H9 (cell line): ENCODE data around the gene RALGAPA2. TPM values are rescaled to one million over a fixed set of nuclear protein-coding genes. Genes with fewer than 3 reads are reported as not detected.

Source experiments
- DNase-seq: peaks from one replicate; pipeline ENCODE4 v3.0.0-alpha.2; 2017
- H2AFZ ChIP-seq: one replicate; pipeline ENCODE4 v1.6.1; 2013; ENCODE audit warnings: mild to moderate bottlenecking, low read length, control low read depth, moderate library complexity
- H2AK5ac ChIP-seq: 2 replicates; pipeline ENCODE4 v1.6.1; 2013; ENCODE audit warnings: low read length, control low read depth, mixed read lengths; ENCODE audit not compliant: insufficient read length
- H2BK120ac ChIP-seq: one replicate; pipeline ENCODE4 v1.6.1; 2013; ENCODE audit warnings: low read depth, mild to moderate bottlenecking, low read length, control low read depth, inconsistent platforms; ENCODE audit not compliant: poor library complexity, severe bottlenecking
- H2BK12ac ChIP-seq: 2 replicates; pipeline ENCODE4 v1.6.1; 2013; ENCODE audit warnings: low read length, control low read depth, mixed read lengths, low read depth; ENCODE audit not compliant: insufficient read length
- H2BK15ac ChIP-seq: 2 replicates; pipeline ENCODE4 v1.6.1; 2013; ENCODE audit warnings: low read depth, low read length, control low read depth
- H2BK20ac ChIP-seq: one replicate; pipeline ENCODE4 v1.6.1; 2013; ENCODE audit warnings: low read depth, mild to moderate bottlenecking, low read length, control low read depth, inconsistent platforms; ENCODE audit not compliant: poor library complexity, severe bottlenecking
- H2BK5ac ChIP-seq: 2 replicates; pipeline ENCODE4 v1.6.1; 2013; ENCODE audit warnings: low read length, control low read depth, mixed read lengths; ENCODE audit not compliant: insufficient read length
- H3K14ac ChIP-seq: 2 replicates; pipeline ENCODE4 v1.6.1; 2013; ENCODE audit warnings: low read length, control low read depth; ENCODE audit not compliant: insufficient read depth
- H3K18ac ChIP-seq: 2 replicates; pipeline ENCODE4 v1.6.1; 2013; ENCODE audit warnings: low read depth, mild to moderate bottlenecking, mixed read lengths, low read length, control low read depth; ENCODE audit not compliant: insufficient read length
- H3K23ac ChIP-seq: 2 replicates; pipeline ENCODE4 v1.6.1; 2013; ENCODE audit warnings: low read length, control low read depth, mixed read lengths, low read depth; ENCODE audit not compliant: insufficient read length
- H3K23me2 ChIP-seq: 2 replicates; pipeline ENCODE4 v1.6.1; 2013; ENCODE audit warnings: low read depth, mild to moderate bottlenecking, mixed read lengths, low read length, control low read depth; ENCODE audit not compliant: insufficient read length, poor library complexity, severe bottlenecking
- H3K27ac ChIP-seq: 2 replicates; pipeline ENCODE4 v1.5.1; 2013; ENCODE audit warnings: low read length, control low read depth, mixed read lengths, low read depth; ENCODE audit not compliant: insufficient read length
- H3K27me3 ChIP-seq: 2 replicates; pipeline ENCODE4 v1.6.1; 2013; ENCODE audit warnings: low read length, control low read depth, inconsistent platforms; ENCODE audit not compliant: insufficient read depth
- H3K4ac ChIP-seq: 2 replicates; pipeline ENCODE4 v1.6.1; 2013; ENCODE audit warnings: low read depth, mild to moderate bottlenecking, control low read depth, inconsistent platforms, low read length, moderate library complexity
- H3K4me1 ChIP-seq: 2 replicates; pipeline ENCODE4 v1.6.1; 2013; ENCODE audit warnings: low read length, control low read depth, inconsistent platforms; ENCODE audit not compliant: insufficient read depth
- H3K4me2 ChIP-seq: 2 replicates; pipeline ENCODE4 v1.6.1; 2013; ENCODE audit warnings: low read length, control low read depth, mixed read lengths; ENCODE audit not compliant: insufficient read length, insufficient read depth
- H3K56ac ChIP-seq: 2 replicates; pipeline ENCODE4 v1.6.1; 2013; ENCODE audit warnings: low read depth, mild to moderate bottlenecking, mixed read lengths, low read length, control low read depth; ENCODE audit not compliant: insufficient read length
- H3K79me1 ChIP-seq: 2 replicates; pipeline ENCODE4 v1.6.1; 2013; ENCODE audit warnings: low read depth, mild to moderate bottlenecking, moderate library complexity, low read length, control low read depth, inconsistent platforms; ENCODE audit not compliant: insufficient read depth, poor library complexity, severe bottlenecking
- H3K79me2 ChIP-seq: 2 replicates; pipeline ENCODE4 v1.6.1; 2013; ENCODE audit warnings: low read length, control low read depth, inconsistent platforms; ENCODE audit not compliant: insufficient read depth
- H3K9ac ChIP-seq: 2 replicates; pipeline ENCODE4 v1.6.1; 2013; ENCODE audit warnings: low read length, control low read depth, mixed read lengths; ENCODE audit not compliant: insufficient read length; ENCODE audit errors: extremely low read depth
- H3K9me3 ChIP-seq: one replicate; pipeline ENCODE4 v1.6.1; 2013; ENCODE audit warnings: low read depth, low read length, inconsistent platforms; ENCODE audit not compliant: control insufficient read depth
- H3T11ph ChIP-seq: one replicate; pipeline ENCODE4 v1.6.1; 2013; ENCODE audit warnings: mild to moderate bottlenecking, low read length, control low read depth, inconsistent platforms
- H4K20me1 ChIP-seq: one replicate; pipeline ENCODE4 v1.6.1; 2013; ENCODE audit not compliant: control insufficient read depth, insufficient read length, insufficient read depth
- H4K5ac ChIP-seq: 2 replicates; pipeline ENCODE4 v1.6.1; 2013; ENCODE audit warnings: low read depth, mild to moderate bottlenecking, mixed read lengths, low read length, control low read depth; ENCODE audit not compliant: insufficient read length
- H4K8ac ChIP-seq: replicated peaks from 2 replicates; pipeline ENCODE4 v1.6.1; 2013; ENCODE audit warnings: low read length, control low read depth, mixed read lengths, low read depth; ENCODE audit not compliant: insufficient read length
- H4K91ac ChIP-seq: 2 replicates; pipeline ENCODE4 v1.6.1; 2013; ENCODE audit warnings: low read depth, mild to moderate bottlenecking, moderate library complexity, mixed read lengths, low read length, control low read depth; ENCODE audit not compliant: insufficient read length
- H3K27ac Mint-ChIP-seq, 3 experiments: 2 replicates in 2 of 3; 3 replicates in 1 of 3; pipeline ENCODE4 v1.8.0; 2020 to 2021; ENCODE audit warnings: mixed read lengths in 3 of 3, mild to moderate bottlenecking in 1 of 3, moderate library complexity in 1 of 3
- H3K27me3 Mint-ChIP-seq: 2 replicates; pipeline ENCODE4 v1.8.0; 2021; ENCODE audit warnings: low read depth, mild to moderate bottlenecking, moderate library complexity, mixed read lengths
- H3K36me3 Mint-ChIP-seq, 3 experiments: 2 replicates in 2 of 3; 3 replicates in 1 of 3; pipeline ENCODE4 v1.8.0; 2020 to 2021; ENCODE audit warnings: low read depth in 3 of 3, mixed read lengths in 3 of 3; ENCODE audit not compliant: insufficient read depth in 1 of 3
- H3K4me1 Mint-ChIP-seq, 2 experiments: 2 replicates each; pipeline ENCODE4 v1.8.0; 2020; ENCODE audit warnings: mixed read lengths in 2 of 2
- H3K4me3 Mint-ChIP-seq, 2 experiments: 2 replicates in 1 of 2; 3 replicates in 1 of 2; pipeline ENCODE4 v1.8.0; 2020 to 2021; ENCODE audit warnings: mild to moderate bottlenecking in 2 of 2, mixed read lengths in 2 of 2, moderate library complexity in 1 of 2
- H3K9me3 Mint-ChIP-seq, 2 experiments: 2 replicates in 1 of 2; 3 replicates in 1 of 2; pipeline ENCODE4 v1.8.0; 2020; ENCODE audit warnings: mild to moderate bottlenecking in 2 of 2, mixed read lengths in 2 of 2, moderate library complexity in 1 of 2
- WGBS: extraction: QIAGEN DNeasy Blood & Tissue Kit; methylation state at CpG from one replicate; pipeline ENCODE4 v1.1.7; 2013; ENCODE audit warnings: missing lambda C conversion rate, low lambda C conversion rate, mixed read lengths; ENCODE audit not compliant: insufficient read length; ENCODE audit errors: extremely low coverage; 5-methylcytosine and 5-hydroxymethylcytosine counted together
- total RNA-seq: library from RNA; stranded (reverse); gene quantifications from 2 replicates; pipeline ENCODE4 v1.2.1, GENCODE V29; 2021
- TF ChIP-seq, protein P1 (sequence below): fragments of 200-600 bp; sonication (generic); conservative IDR thresholded peaks from 3 replicates; pipeline ENCODE4 v1.8.0; 2021; ENCODE audit warnings: antibody characterized with exemption, mild to moderate bottlenecking

RALGAPA2 gene
- total RNA-seq, 1 experiment from 2014 or later, result 16.6 TPM

DNA sequence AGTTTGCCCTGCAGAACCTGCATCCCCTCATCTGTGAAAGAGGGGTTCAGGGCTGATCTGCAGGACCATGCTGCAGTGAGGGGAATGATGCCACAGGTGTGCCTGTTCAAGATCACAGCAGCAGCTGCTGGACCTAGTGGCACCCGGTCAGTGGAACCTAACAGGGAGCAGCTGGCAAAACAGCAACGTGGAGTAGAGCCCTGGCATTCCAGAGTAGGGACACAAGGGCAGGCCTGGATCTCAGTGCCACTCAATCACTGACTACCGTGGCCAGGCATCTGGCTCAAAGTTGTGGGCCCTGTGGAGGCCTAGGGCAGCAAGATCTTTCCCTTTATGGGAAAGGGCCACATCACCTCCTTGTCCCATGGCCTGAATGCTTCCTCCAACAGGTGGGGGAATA, 282.4 kb downstream of the RALGAPA2 start:
- no peaks in the 10 kb centered on the region for H3K79me2 ChIP-seq
- H2BK15ac ChIP-seq, result no peak overlapping the region
- no peaks in the 10 kb centered on the region for H3K36me3 Mint-ChIP-seq
- H4K91ac ChIP-seq, result no peak overlapping the region
- DNase-seq, result no peak
- no peak overlapping the region for H2BK120ac ChIP-seq
- H3K4me2 ChIP-seq, result no peak overlapping the region
- no peak overlapping the region for H4K8ac ChIP-seq
- H3K9me3 ChIP-seq, result no peaks in the 10 kb centered on the region
- no CpG with 5 or more reads among the region's 3 CpGs for WGBS
- no peak overlapping the region for H3K4ac ChIP-seq
- H3K4me1 ChIP-seq, result no peaks in the 10 kb centered on the region
- no peak overlapping the region for H2AFZ ChIP-seq
- H3K4me3 Mint-ChIP-seq, result no peak overlapping the region
- TF ChIP-seq, protein P1, sequence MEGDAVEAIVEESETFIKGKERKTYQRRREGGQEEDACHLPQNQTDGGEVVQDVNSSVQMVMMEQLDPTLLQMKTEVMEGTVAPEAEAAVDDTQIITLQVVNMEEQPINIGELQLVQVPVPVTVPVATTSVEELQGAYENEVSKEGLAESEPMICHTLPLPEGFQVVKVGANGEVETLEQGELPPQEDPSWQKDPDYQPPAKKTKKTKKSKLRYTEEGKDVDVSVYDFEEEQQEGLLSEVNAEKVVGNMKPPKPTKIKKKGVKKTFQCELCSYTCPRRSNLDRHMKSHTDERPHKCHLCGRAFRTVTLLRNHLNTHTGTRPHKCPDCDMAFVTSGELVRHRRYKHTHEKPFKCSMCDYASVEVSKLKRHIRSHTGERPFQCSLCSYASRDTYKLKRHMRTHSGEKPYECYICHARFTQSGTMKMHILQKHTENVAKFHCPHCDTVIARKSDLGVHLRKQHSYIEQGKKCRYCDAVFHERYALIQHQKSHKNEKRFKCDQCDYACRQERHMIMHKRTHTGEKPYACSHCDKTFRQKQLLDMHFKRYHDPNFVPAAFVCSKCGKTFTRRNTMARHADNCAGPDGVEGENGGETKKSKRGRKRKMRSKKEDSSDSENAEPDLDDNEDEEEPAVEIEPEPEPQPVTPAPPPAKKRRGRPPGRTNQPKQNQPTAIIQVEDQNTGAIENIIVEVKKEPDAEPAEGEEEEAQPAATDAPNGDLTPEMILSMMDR, result no peak
- H3K4me1 Mint-ChIP-seq, result no peaks in the 10 kb centered on the region
- no peak overlapping the region for H2BK20ac ChIP-seq
- H3K14ac ChIP-seq, result no peak overlapping the region
- H3K9ac ChIP-seq, result no peak overlapping the region
- no peak overlapping the region for H3T11ph ChIP-seq
- H4K5ac ChIP-seq, result no peak overlapping the region
- no peaks in the 10 kb centered on the region for H3K79me1 ChIP-seq
- no peaks in the 10 kb centered on the region for H3K23me2 ChIP-seq
- no peaks in the 10 kb centered on the region for H4K20me1 ChIP-seq
- no peak overlapping the region for H3K56ac ChIP-seq
- no peak overlapping the region for H2AK5ac ChIP-seq
- H3K27ac ChIP-seq, result no peak overlapping the region
- H2BK5ac ChIP-seq, result no peak overlapping the region
- H3K27ac Mint-ChIP-seq, result no peak overlapping the region
- no peaks in the 10 kb centered on the region for H3K27me3 ChIP-seq
- no peak overlapping the region for H2BK12ac ChIP-seq
- H3K27me3 Mint-ChIP-seq, result no peaks in the 10 kb centered on the region
- no peak overlapping the region for H3K23ac ChIP-seq
- H3K9me3 Mint-ChIP-seq, result no peaks in the 10 kb centered on the region
- no peak overlapping the region for H3K18ac ChIP-seq
